SIG-M5 treated with dmso at 0.1 percent for 504 hours (cell line): ENCODE measurements around the gene ITGB8.

Source experiments
- DNase-seq: peaks from one replicate; lab custom pipeline; 2025; ENCODE audit not compliant: unreplicated experiment; lab: John Stamatoyannopoulos, UW

The ITGB8 gene

DNA sequence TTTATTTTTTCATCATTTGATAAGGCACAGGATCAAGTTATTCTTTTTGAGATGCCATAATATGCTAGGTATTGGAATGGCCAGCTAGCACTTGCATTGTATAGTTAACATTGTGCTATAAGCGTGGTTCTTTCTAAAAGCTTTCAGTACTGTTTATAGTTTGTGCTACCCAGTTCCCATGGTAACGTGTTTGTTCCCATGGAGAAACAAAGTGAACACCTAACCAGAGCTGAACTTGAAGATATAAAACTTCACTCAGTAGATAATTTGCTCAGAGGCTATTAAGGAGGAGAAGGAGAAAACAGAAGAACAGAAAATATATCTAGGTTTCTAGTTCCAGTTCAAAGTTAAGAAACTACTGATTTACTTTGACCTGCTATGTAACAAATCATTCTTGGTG is 23.6 kb upstream of the ITGB8 start:
- no peak for DNase-seq

DNA sequence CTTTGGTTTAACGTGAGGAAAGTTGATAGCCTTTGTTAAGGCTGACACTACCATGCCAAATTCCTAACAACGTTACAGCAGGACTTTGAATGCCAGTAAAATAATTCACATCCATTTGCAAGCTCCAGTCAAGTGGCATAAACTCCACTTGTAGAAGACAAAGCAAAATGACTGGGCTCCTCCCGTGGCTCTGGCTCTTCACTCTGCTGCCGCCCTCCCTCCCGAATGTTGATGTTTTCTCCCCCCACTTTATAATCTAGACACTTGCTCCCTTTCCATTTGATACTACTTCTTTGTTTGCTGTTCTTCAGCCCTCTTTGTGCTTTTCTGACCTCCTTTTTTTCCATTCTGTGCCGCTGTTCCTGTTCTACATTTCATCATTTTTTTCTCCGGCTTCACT is 22.8 kb upstream of the ITGB8 start:
- no peak for DNase-seq

DNA sequence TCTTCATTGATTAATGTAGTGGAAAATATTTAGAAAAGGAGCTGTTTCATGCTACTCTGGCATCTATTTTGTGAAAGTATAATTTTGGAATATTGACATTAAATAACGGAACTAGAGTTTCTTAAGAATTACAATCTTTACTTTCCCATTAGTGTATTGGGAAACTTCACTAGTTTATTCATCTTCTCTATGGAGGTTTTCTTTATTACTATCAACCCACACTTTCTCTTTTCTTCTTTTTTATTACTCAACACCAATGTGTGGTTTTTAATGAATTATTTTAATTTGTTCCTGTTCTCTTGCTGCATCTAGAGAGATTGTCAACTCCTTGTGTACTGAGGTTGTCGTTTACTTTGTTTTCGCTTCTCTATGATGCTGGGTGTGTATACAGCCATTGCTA is 20.4 kb upstream of the ITGB8 start:
- DNase-seq = no peak

DNA sequence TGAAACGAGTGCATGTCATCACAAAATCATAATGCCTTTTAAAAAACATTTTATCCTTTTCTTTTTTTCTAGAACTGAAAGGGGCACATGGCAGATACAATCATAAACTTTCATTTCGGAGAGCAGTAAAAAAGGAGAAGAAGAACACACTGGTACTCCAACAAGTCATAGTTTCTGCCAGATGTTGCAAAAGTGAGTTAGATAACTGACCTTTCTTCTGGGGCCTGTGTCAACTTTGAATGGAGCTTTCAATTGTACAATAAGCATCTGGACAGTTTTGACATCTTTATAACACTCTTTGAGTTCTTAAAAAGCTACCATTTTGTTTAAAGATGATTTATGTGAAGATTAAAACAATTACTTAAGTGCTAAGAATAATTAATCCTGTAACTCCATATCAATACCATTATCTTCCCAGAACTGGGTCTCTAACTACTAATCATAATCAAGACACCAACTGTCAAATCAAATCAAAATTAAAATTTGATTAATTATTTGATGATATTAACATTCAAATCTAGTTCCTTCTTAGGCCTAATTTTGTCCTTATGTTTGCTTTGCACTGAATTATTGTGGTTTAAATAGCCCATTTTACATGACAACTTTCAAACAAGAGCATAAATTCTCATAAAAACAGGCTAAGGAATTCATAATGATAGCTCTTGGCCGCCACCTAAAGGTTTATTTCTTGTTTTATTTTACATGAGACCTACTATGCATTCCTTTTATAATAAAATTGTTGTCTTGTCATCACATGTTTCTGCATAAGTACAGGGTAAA is 19.5 kb upstream of the ITGB8 start:
- DNase-seq = peak; percentile 26

DNA sequence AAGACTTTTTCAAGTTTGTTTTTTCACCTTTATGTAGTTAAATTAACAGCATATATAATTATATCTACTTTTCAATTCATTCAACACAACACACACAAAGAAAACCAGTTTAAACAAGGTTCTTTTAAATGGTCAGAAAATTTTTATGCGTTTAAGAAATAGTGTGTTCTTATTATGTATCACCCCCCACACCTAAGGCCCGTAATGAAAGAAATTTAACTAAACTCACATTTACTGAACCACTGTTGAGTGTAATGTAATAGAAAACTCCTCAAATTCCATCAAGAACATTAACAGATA is 19.0 kb upstream of the ITGB8 start:
- DNase-seq = no peak

DNA sequence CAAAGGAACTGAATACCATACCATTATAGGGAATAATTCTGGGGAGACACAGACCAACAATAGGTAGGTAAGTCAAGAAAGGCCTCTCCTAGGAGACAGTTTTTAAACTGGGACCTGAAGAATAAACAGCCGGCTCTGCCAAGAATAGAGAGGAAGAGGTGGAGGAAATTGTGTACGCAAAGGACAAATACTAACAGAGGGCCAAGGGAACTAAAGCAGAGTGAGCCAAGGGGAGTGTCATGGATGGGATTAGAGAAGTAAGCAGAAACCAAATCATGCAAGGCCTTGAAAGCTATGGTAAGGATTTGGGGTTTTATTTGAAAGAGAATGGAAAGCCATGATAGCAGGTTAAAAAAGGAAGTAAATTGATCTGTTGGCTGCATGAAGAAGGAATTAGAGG is 18.1 kb upstream of the ITGB8 start:
- no peak for DNase-seq

DNA sequence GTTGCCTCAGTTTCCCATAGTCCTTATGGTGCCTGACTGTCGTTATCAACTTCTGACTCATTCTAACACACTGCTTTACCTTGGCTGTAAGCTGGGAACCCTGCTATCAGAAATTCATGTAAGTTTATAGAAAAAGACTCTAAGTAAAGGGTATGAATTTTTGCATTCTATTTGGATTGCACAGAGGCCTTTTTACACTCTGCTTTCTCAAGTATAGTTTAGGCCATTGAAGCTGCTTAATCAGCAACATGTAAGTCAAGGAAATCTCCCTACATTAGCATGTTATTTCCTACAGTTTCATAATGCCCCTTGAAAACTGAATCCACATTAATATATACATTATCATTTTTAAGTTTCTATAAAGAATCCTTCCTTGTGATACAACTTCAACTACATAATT is 17.1 kb upstream of the ITGB8 start:
- DNase-seq = no peak

DNA sequence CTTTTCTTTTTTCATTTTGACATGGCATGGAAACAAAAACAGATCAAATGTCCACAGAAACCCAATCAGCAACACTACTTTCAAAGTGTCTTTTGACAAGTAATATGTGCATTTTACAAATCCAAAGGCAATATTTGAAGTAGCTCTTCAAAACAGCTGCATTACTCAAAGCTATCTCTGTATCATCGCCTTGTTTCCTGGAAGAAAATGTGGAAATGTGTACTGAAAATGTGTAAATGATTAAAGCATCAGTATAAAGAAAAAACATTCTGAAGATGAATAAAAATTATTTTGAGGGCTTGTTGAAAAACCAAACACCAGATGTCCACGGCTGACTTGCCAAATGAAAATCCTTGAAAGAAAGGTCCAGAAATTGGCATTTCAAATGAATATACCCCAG is 16.5 kb upstream of the ITGB8 start:
- DNase-seq = no peak

DNA sequence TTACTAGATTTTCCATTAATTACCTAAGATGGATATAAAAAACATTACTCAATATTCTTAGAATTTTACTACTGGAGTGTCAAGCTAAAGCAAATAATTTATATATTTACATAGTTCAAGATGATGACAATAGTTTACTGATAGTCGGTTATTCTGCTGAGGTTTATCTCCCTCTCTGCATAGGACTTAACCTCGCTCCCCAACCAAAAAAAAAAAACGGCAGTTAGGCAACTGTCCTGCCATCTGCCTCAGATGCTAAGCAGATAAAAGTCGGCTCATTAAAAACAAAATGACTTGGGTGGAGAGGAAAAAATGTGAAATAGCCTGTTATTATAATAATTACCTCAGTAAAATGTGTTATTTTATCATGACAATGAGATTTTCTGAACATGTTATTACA is 14.0 kb upstream of the ITGB8 start:
- DNase-seq = no peak

DNA sequence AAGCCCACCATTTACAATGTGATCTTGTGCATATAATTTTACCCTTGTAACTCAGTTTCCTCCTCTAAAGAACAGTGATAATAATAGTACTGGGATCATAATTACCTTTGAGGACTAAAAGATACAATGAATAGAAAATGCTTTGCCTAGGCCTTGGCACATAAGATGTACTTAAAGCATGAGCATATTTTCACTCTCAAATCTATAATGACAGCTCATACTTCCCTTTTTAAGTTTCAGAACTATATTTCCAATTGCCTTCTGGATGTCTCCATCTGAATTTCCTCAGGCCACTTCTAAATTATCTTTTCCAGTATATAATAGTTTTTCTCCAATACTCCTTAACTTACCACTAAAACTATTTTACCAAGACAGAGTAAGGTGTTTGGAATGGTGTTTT is 13.3 kb upstream of the ITGB8 start:
- no peak for DNase-seq

DNA sequence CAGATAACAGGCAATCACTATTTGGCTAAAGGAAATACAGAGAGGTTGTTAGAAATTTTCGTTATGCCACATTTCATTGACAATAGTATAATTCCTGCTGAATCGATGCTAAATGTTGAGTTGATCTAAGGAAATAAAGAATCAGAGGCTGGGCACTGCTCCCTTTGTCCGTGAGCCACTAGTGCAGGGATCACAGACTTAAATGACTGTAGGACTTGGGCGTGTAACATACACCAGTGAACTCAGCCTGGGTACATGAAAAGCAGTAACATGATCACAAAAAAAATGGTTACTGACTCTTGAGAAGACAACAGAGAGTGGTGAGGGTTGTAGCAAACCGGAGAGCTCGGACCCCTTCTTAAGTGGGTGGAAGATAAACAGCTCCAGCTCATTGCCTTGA is 11.8 kb upstream of the ITGB8 start:
- no peak for DNase-seq

DNA sequence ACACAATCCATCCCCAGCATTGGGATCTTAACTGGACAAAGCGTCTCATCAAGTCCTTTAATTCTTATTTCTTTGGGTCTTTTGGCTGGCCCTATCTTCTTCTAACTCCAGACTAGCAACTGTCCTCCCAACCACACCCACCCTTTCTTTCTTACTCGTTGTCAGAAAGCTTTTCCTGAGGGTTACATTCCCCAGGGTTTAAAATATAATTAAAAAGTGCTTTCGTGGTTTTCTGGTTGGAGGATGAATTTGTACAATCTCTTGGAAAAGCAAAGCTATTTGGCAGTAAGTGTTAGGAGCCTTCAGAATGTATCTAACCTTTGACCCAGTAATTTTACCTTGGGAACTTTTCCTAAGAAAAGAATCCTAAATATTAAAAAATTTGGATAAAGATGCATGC is 10.4 kb upstream of the ITGB8 start:
- no peak for DNase-seq

DNA sequence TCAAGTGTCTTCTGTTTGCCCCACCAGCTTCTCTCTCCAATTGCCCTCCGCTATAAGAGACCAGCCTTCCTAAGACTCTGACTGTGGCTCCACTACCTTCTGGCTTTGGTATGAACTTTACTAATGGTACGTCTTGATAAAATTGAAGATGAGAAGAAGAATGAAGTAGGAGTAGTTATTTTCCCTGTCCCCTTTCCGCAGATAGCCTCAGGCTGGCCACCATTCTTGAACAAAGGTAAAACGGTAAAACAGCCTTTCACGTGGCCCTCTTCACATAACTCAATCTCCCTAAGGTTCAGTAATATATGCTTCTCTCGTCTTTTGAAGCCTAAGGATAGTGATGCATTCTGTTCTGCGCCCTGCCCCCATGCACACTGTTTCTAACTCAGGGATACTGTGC is 9.9 kb upstream of the ITGB8 start:
- no peak for DNase-seq

DNA sequence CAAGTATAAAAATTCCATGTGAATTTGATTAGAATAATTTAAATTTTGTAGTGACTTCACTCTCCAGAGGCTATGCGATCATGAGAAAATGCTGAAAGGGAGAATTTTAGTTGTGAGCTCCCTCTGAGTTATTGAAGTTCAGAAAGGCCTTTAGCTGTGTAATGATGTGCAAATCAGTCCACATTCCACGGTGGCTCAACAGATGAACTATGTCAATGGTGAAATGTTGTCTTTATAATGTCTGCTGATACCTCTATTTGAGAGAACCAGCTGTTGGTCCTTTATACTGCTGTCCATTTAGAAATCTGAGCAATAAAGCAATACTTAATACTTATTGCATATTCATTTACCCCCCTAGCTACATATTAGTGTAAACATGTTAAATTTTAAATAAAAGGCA is 7.1 kb upstream of the ITGB8 start:
- DNase-seq = no peak

DNA sequence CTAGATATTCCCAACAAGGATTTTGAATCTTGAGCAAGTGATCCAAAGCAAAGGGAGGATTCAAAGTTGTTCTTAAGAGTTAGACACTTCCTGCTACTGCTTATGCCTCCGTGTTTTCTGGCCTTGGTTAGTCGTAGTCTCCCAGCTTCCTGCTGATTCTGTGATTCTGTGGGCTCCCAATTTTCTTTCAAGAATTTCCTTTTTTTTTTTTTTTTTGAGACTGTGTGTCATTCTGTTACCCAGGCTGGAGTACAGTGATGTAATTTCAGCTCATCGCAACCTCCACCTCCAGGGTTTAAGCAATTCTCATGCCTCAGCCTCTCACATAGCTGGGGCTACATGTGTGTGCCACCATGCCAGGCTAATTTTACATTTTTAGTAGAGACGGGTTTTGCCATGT is 4.4 kb upstream of the ITGB8 start:
- DNase-seq = no peak

DNA sequence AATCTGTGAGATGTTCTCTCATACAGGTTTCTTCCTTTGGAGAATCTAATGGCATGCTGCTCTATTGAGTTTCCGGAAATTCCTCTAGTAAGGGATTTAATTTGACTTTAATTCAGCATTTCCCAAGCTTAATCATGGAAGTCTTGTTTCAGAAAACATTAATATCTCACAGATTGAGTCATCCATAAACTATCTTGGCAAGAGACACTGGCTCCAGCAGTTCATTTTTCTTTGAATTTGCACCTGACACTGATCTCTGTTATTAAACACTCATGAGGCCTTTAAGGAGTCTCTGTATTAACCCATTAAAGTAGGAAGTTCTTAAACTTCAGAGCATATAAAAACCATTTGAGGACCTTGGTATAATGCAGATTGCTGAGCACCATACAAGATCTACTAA is 3.6 kb upstream of the ITGB8 start:
- no peak for DNase-seq

DNA sequence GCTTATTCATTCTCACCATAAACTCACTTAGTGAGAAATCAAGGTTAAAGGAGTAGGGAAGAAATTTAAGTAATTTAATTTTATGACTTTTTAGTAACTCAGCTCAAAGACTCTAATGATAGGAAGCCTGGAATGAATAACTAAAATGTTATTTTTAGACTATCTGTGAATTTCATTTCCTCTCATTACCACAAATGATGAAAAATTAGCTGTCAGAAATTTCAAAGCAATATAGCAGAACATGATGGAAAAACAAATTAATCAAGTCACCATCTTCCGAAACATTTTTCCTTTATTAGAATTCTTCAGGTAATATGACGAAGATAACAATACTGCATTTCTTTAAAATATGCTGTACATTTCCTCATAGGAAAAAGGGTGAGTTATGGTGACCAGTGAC is 2.7 kb upstream of the ITGB8 start:
- DNase-seq = no peak

DNA sequence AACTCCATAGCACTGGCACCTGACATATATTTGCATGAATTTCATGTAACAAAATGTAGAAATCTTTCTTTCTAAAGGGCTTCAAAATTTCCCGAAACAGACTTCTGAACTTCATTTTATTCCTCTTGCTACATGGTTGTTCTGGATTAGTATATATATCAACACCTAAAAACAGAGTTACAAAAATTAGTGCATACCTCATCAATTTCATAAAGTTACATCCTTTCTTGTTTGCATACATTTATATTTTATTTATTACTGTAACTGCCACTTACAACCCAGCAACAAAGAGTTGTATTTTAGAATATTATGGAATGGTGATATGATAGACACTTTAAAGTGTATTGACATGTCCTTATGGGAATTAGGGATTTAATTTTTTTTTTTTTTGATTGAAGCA is 2.0 kb upstream of the ITGB8 start:
- no peak for DNase-seq

DNA sequence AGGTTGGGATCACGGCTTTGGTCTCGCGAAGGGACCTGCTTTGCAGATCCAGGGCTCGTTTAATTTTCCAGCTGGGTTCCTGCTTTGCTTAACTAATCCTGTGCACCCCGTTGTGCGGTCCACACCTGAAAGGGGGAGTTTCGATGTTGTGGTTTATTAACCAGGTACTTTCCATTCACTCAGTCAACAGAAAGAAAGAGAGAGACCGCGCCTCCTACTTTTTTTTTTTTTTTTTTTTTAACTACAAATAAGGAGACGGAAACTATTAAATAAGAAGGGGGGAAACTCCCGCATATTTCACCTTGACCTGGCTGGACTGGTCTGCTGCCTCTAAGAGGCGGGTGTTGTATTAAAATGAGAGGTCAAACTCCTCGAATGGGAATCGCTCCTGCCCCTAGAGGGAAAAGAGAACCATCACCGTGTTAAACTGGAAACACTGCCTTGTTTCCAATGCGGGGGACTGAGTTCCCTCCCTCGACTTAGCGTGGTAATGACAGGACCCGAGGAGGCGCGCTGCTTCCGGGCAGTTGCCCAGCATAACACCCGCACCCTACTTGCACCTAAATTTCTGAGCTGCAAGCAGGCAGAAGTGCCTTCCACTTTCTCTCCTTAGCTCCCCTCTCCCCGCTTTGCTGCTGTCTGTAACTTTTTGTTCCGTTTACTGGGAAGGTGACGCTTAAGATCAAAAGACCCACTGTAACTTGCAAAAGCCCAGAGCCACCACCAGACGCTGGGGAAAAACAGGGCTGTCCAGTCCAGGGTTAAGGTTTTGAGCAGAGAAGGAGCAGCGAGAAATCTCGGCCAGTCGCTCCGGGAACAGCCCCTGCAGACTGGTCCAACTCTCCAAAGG is 1.1 kb upstream of the ITGB8 start:
- peak; percentile 56 for DNase-seq

DNA sequence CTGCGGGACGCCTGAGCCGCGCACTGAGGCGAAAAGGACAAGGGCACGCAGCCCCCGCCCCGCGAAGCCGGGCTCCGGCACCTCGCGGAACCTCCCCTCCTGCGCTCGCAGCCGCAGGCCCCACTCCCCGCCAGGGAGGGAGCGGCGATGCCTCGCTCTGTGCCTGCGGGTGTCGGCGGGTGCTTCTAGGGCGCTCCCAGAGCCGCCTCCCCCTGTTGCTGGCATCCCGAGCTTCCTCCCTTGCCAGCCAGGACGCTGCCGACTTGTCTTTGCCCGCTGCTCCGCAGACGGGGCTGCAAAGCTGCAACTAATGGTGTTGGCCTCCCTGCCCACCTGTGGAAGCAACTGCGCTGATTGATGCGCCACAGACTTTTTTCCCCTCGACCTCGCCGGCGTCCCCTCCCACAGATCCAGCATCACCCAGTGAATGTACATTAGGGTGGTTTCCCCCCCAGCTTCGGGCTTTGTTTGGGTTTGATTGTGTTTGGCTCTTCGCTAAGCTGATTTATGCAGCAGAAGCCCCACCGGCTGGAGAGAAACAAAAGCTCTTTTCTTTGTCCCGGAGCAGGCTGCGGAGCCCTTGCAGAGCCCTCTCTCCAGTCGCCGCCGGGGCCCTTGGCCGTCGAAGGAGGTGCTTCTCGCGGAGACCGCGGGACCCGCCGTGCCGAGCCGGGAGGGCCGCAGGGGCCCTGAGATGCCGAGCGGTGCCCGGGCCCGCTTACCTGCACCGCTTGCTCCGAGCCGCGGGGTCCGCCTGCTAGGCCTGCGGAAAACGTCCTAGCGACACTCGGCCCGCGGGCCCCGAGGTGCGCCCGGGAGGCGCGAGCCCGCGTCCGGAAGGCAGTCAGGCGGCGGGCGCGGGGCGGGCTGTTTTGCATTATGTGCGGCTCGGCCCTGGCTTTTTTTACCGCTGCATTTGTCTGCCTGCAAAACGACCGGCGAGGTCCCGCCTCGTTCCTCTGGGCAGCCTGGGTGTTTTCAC is 519 bp downstream of the ITGB8 start:
- DNase-seq = no peak

DNA sequence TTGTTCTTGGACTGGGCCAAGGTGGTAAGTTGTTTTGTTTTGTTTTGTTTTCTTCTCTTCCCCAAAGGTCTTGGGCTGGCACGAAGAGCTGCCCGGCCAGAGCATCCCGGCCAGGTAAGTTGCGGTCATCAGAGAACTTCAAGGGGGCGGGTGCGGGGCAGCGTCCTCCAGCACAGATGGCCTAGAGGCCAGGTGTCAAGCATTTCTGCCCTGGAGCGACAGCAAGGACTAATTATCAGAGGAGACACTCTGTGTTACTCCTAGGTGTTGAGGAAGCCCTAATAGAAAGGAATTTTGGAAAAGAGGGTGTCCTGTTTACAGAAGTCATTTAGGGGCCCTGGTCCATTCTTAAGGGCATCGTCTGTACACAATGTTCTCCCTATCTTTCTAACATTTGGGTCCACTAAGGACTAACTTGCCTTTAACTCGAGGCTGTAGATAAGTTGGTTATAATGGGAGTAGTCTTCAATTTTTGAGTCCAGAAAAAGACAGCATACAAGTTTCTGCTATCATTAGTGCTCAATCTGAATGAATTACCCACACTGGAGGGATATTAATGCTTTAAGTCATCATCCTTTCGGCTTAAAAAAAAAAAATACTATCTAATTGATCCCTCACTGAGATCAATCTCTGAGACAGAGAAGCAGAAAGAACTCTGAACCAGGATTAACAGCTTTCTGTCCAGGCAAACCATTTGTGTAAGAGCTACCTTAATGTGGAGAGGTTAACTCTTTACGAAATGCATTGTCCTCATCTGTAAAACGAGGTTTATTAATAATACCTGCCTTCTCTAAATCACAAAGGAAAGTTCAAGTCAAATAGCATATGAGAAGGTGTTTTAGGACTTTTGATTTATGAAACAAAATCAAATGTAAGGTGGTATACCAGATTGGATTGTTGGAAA is 1.5 kb downstream of the ITGB8 start:
- no peak for DNase-seq
